IMR-90 (cell line): ENCODE data around the gene PCSK6. TPM values are rescaled to one million over a fixed set of nuclear protein-coding genes. Genes with fewer than 3 reads are reported as not detected.

Experiments used
- ATAC-seq: fragments of 200-7000 bp; cut with Tn5 transposase; 2 replicates; pipeline ENCODE4 v1.9.1; 2020; ENCODE audit warnings: low read depth, mild to moderate bottlenecking, moderate library complexity
- BruUV-seq: library from RNA; stranded (reverse); fragments of 400-500 nt; replicated peaks from 2 replicates; lab custom pipeline; 2021; lab: Mats Ljungman, UMichigan
- CTCF ChIA-PET: fragments of 300-600 bp; formaldehyde crosslinking; extraction: SDS; loops from one replicate; lab custom pipeline; 2021; ENCODE audit warnings: antibody characterized with exemption; lab: Yijun Ruan, JAX
- POLR2A ChIA-PET: fragments of 300-600 bp; sonication (Branson Sonifier 250); formaldehyde crosslinking; loops from one replicate; lab custom pipeline; 2022; ENCODE audit warnings: antibody characterized with exemption; ENCODE audit not compliant: unreplicated experiment; lab: Charles Lee
- DNase-seq: peaks from one replicate; pipeline ENCODE4 v3.0.0; 2013
- H2AFZ ChIP-seq: replicated peaks from 2 replicates; pipeline ENCODE3; 2013; ENCODE audit warnings: low read length, mild to moderate bottlenecking; ENCODE audit not compliant: poor library complexity
- H2AK5ac ChIP-seq: 2 replicates; pipeline ENCODE4 v1.6.1; 2013; ENCODE audit warnings: low read depth, low read length, inconsistent platforms
- H2AK9ac ChIP-seq: replicated peaks from 2 replicates; pipeline ENCODE3; 2013; ENCODE audit warnings: mild to moderate bottlenecking, low read depth, low read length, moderate library complexity; ENCODE audit not compliant: poor library complexity
- H2BK120ac ChIP-seq: 2 replicates; pipeline ENCODE4 v1.6.1; 2013; ENCODE audit warnings: low read depth, low read length, inconsistent platforms
- H2BK15ac ChIP-seq: 3 replicates; pipeline ENCODE4 v1.6.1; 2013; ENCODE audit warnings: low read depth, low read length, inconsistent platforms
- H2BK20ac ChIP-seq: 2 replicates; pipeline ENCODE4 v1.6.1; 2013; ENCODE audit warnings: low read depth, mild to moderate bottlenecking, inconsistent platforms, low read length, moderate library complexity
- H2BK5ac ChIP-seq: 2 replicates; pipeline ENCODE4 v1.6.1; 2013; ENCODE audit warnings: mild to moderate bottlenecking, low read depth, low read length, inconsistent platforms; ENCODE audit not compliant: poor library complexity, severe bottlenecking
- H3K14ac ChIP-seq: replicated peaks from 2 replicates; pipeline ENCODE4 v1.6.1; 2013; ENCODE audit warnings: low read depth, low read length, inconsistent platforms
- H3K18ac ChIP-seq: 2 replicates; pipeline ENCODE4 v1.6.1; 2013; ENCODE audit warnings: low read depth, low read length, control low read depth
- H3K23ac ChIP-seq: 2 replicates; pipeline ENCODE4 v1.6.1; 2013; ENCODE audit warnings: low read depth, low read length, inconsistent platforms
- H3K27ac ChIP-seq: 2 replicates; pipeline ENCODE4 v1.5.1; 2013; ENCODE audit warnings: mild to moderate bottlenecking, control low read depth, low read length; ENCODE audit not compliant: insufficient read depth
- H3K27me3 ChIP-seq: 2 replicates; pipeline ENCODE4 v1.6.1; 2013; ENCODE audit warnings: low read length; ENCODE audit not compliant: control insufficient read depth, insufficient read depth
- H3K36me3 ChIP-seq: 2 replicates; pipeline ENCODE4 v1.6.1; 2013; ENCODE audit warnings: low read length, mixed read lengths; ENCODE audit not compliant: control insufficient read depth, insufficient read depth
- H3K4ac ChIP-seq: 2 replicates; pipeline ENCODE4 v1.6.1; 2013; ENCODE audit warnings: low read depth, low read length, inconsistent platforms
- H3K4me1 ChIP-seq: 2 replicates; pipeline ENCODE4 v1.6.1; 2013; ENCODE audit warnings: low read length, mixed read lengths; ENCODE audit not compliant: control insufficient read depth, insufficient read depth
- H3K4me2 ChIP-seq: 2 replicates; pipeline ENCODE4 v1.6.1; 2013; ENCODE audit warnings: low read depth, mild to moderate bottlenecking, control low read depth, low read length, moderate library complexity
- H3K4me3 ChIP-seq: 2 replicates; pipeline ENCODE4 v1.5.1; 2013; ENCODE audit warnings: low read depth, mild to moderate bottlenecking, control low read depth, low read length, moderate library complexity; ENCODE audit not compliant: insufficient read depth
- H3K56ac ChIP-seq: 2 replicates; pipeline ENCODE4 v1.6.1; 2013; ENCODE audit warnings: low read length, inconsistent platforms; ENCODE audit not compliant: insufficient read depth; ENCODE audit errors: extremely low read depth
- H3K79me1 ChIP-seq, 2 experiments: 2 replicates each; pipeline ENCODE4 v1.6.1; 2013; ENCODE audit warnings: low read length in 2 of 2, inconsistent platforms in 1 of 2, low read depth in 1 of 2
- H3K9ac ChIP-seq: 2 replicates; pipeline ENCODE4 v1.6.1; 2013; ENCODE audit warnings: low read depth, low read length, control low read depth
- H3K9me1 ChIP-seq: 2 replicates; pipeline ENCODE4 v1.6.1; 2013; ENCODE audit warnings: low read length, inconsistent platforms; ENCODE audit not compliant: insufficient read depth
- H3K9me3 ChIP-seq: 2 replicates; pipeline ENCODE4 v1.6.1; 2013; ENCODE audit warnings: low read length; ENCODE audit not compliant: control insufficient read depth, insufficient read depth
- H4K20me1 ChIP-seq: 2 replicates; pipeline ENCODE4 v1.6.1; 2013; ENCODE audit warnings: low read length, inconsistent platforms; ENCODE audit not compliant: insufficient read depth
- H4K5ac ChIP-seq: 2 replicates; pipeline ENCODE4 v1.6.1; 2013; ENCODE audit warnings: mild to moderate bottlenecking, low read depth, low read length, control low read depth
- H4K8ac ChIP-seq, 2 experiments: 2 replicates each; pipeline ENCODE4 v1.6.1; 2013; ENCODE audit warnings: low read depth in 2 of 2, low read length in 2 of 2, control low read depth in 1 of 2, inconsistent platforms in 1 of 2
- H4K91ac ChIP-seq: 2 replicates; pipeline ENCODE4 v1.6.1; 2013; ENCODE audit warnings: low read depth, low read length, inconsistent platforms; ENCODE audit not compliant: insufficient read depth
- CEBPB ChIP-seq: IDR thresholded peaks from 2 replicates; pipeline ENCODE4 v1.6.1; 2012; ENCODE audit warnings: low read depth, low read length, improper control_type of control experiment
- CHD1 ChIP-seq: IDR thresholded peaks from 2 replicates; pipeline ENCODE4 v1.6.1; 2012; ENCODE audit warnings: low read depth, low read length, improper control_type of control experiment
- FOS ChIP-seq: fragments of 150-350 bp; IDR thresholded peaks from 2 replicates; pipeline ENCODE4 v1.6.1; 2016; ENCODE audit warnings: low read depth, low read length
- NFE2L2 ChIP-seq: fragments of 150-350 bp; IDR thresholded peaks from 2 replicates; pipeline ENCODE4 v1.6.1; 2016; ENCODE audit warnings: low read depth, mild to moderate bottlenecking, low read length
- RCOR1 ChIP-seq: IDR thresholded peaks from 2 replicates; pipeline ENCODE4 v1.6.1; 2012; ENCODE audit warnings: mild to moderate bottlenecking, low read length, improper control_type of control experiment; ENCODE audit not compliant: insufficient replicate concordance
- RFX5 ChIP-seq: IDR thresholded peaks from 2 replicates; pipeline ENCODE4 v1.8.0; 2012; ENCODE audit warnings: low read depth, mild to moderate bottlenecking, low read length, moderate library complexity
- WGBS, 2 experiments: methylation state at CpG; one replicate each; pipeline versions ENCODE4 v1.1.5 to v1.1.7; 2013; ENCODE audit warnings: missing lambda C conversion rate in 2 of 2; ENCODE audit not compliant: insufficient read length in 1 of 2; ENCODE audit errors: extremely low coverage in 2 of 2; 5-methylcytosine and 5-hydroxymethylcytosine counted together
- dilution Hi-C: fragments of 300-500 bp; cut with HindIII; formaldehyde crosslinking; loops from one replicate; pipeline ENCODE4 v1.14.3; 2018; ENCODE audit warnings: low sequenced_read_pairs; ENCODE audit not compliant: unreplicated experiment
- in situ Hi-C: fragments of 300-500 bp; cut with MboI; formaldehyde crosslinking; loops from 3 replicates; pipeline ENCODE4 v1.14.3; 2019; ENCODE audit warnings: low sequenced_read_pairs, inconsistent platforms, mixed read lengths
- intact Hi-C: fragments of 100-400 bp; cut with micrococcal nuclease; formaldehyde crosslinking; loops from 2 replicates; pipeline ENCODE4 v1.10.0; 2022
- polyA plus RNA-seq, 3 experiments: library from polyadenylated mRNA; depleted of rRNA; stranded (reverse); fragments of >200 nt; gene quantifications; 2 replicates each; pipeline ENCODE4 v1.2.3, GENCODE V29; 2012; ENCODE audit warnings: low replicate concordance in 1 of 3
- total RNA-seq: library from RNA; depleted of rRNA; stranded (reverse); fragments of >200 nt; gene quantifications from 2 replicates; pipeline ENCODE4 v1.2.3, GENCODE V29; 2012
- TF ChIP-seq, protein P1 (sequence below): fragments of 150-350 bp; IDR thresholded peaks from 2 replicates; pipeline ENCODE4 v1.6.1; 2016; ENCODE audit warnings: low read depth, mild to moderate bottlenecking, low read length, moderate library complexity, borderline replicate concordance

The PCSK6 gene
- total and polyA plus RNA-seq, 2 of the 4 experiments (the other 2 are of a cell fraction): not detected

DNA sequence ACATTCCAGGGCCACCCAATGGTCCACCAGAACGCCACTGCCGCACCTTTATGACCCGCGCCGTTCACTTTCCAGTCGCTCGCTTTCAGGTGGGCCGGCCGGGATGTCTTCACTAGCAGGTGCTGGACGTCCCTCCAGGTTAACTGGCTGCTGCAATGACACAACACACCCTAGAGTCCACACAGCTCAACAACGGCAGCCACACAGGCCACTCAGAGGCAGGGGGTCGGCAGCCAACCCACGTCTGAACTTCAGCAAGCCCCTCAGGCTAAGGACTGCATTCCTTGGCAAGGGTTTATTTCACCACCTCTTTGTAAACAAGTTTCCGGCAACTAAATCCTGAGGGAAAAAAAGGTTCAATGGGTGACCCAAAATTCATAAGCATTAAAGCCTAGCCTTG lies 105.2 kb downstream of the PCSK6 start:
- H2BK120ac ChIP-seq: no peak overlapping the region
- H3K9ac ChIP-seq: no peak overlapping the region
- WGBS, 2 experiments: no CpG with 5 or more reads among the region's 14 CpGs
- intact Hi-C loops (no loop called here), in situ Hi-C loops (no loop called here), dilution Hi-C loops (no loop called here)
- peaks cover 25% of the 10 kb centered on the region for H3K27me3 ChIP-seq
- no peaks in the 10 kb centered on the region for H3K9me1 ChIP-seq
- H3K18ac ChIP-seq: no peak overlapping the region
- H3K23ac ChIP-seq: no peak overlapping the region
- no peak overlapping the region for H2BK20ac ChIP-seq
- H3K4me1 ChIP-seq: no peaks in the 10 kb centered on the region
- no peaks in the 10 kb centered on the region for H3K79me1 ChIP-seq
- TF ChIP-seq, protein P1, sequence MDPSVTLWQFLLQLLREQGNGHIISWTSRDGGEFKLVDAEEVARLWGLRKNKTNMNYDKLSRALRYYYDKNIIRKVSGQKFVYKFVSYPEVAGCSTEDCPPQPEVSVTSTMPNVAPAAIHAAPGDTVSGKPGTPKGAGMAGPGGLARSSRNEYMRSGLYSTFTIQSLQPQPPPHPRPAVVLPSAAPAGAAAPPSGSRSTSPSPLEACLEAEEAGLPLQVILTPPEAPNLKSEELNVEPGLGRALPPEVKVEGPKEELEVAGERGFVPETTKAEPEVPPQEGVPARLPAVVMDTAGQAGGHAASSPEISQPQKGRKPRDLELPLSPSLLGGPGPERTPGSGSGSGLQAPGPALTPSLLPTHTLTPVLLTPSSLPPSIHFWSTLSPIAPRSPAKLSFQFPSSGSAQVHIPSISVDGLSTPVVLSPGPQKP: no peak
- TF ChIP-seq NFE2L2: no peak
- TF ChIP-seq FOS: no peak
- no peak for TF ChIP-seq CEBPB
- TF ChIP-seq CHD1: no peak
- no peak for TF ChIP-seq RFX5
- TF ChIP-seq RCOR1: no peak
- no peak for ATAC-seq
- H3K4me3 ChIP-seq: no peak overlapping the region
- BruUV-seq: no TSS peak
- H4K20me1 ChIP-seq: no peaks in the 10 kb centered on the region
- no peak overlapping the region for H3K4me2 ChIP-seq
- no peak overlapping the region for H3K27ac ChIP-seq
- no peak overlapping the region for H3K14ac ChIP-seq
- H2AFZ ChIP-seq: no peak overlapping the region
- H3K4ac ChIP-seq: no peak overlapping the region
- no peak overlapping the region for H2BK5ac ChIP-seq
- H3K9me3 ChIP-seq: no peaks in the 10 kb centered on the region
- H2AK5ac ChIP-seq: no peak overlapping the region
- H4K91ac ChIP-seq: no peak overlapping the region
- H2BK15ac ChIP-seq: no peak overlapping the region
- H4K8ac ChIP-seq: no peak overlapping the region
- H3K36me3 ChIP-seq: no peaks in the 10 kb centered on the region
- H2AK9ac ChIP-seq: no peak overlapping the region
- ChIA-PET POLR2A (no interaction called here), CTCF (no interaction called here)
- no peak for DNase-seq
- H4K5ac ChIP-seq: no peak overlapping the region
- H3K56ac ChIP-seq: no peak overlapping the region
